Stimulated activated CD8-positive, alpha-beta memory T cell treated with anti-CD3 and anti-CD28 coated beads, Interleukin-7, amount 100 ng/mL, for 48 hours (primary cell): Measurements from ENCODE around the gene KRT79.

ENCODE experiments used
- DNase-seq, 2 donors: peaks; one replicate each; pipeline ENCODE4 v3.0.0-alpha.2; 2020; ENCODE audit warnings: low read depth in 1 of 2; ENCODE audit errors: extremely low read depth in 1 of 2

KRT79 gene

GRCh38 chr12:52774629-52775250, 59.4 kb downstream of the KRT79 start:
- DNase-seq: no peak

GRCh38 chr12:52772772-52773171, 61.3 kb downstream of the KRT79 start:
- no peak for DNase-seq

- DNase-seq: no peak
Observed at GRCh38 chr12:52772188-52772587, 61.9 kb downstream of the KRT79 start.

- no peak for DNase-seq
Observed at GRCh38 chr12:52771505-52771904, 62.6 kb downstream of the KRT79 start.
